ENCODE measurements around the gene TMEM131. TPM values are rescaled to one million over a fixed set of nuclear protein-coding genes. Genes with fewer than 3 reads are reported as not detected.

Gene TMEM131
- total and polyA plus RNA-seq, 2 of the 8 experiments (the other 6 are each of a cell fraction or from before 2014, with no cell fraction given): 9.7 to 22.9 TPM

GRCh38 chr2:97900806-97901205 is 94.9 kb downstream of the TMEM131 start:
- POLR2A ChIA-PET (ENCODE audit: partially characterized antibody): no interaction called here

More at GRCh38 chr2:97900806-97901205, 94.9 kb downstream of the TMEM131 start:
- no peak overlapping the region for H3K4ac ChIP-seq (replicated peaks; ENCODE audit: insufficient read length, low read depth, low read length)
- no peaks in the 10 kb centered on the region for H3K4me1 ChIP-seq (replicated peaks in 1 of 4; ENCODE audit: control insufficient read depth in 3 of 4, insufficient read depth in 4 of 4, low read length in 3 of 4)
- H3K18ac ChIP-seq (ENCODE audit: extremely low read depth, low read length): no peak overlapping the region
- no peak overlapping the region for H3K4me3 ChIP-seq (ENCODE audit: extremely low read depth in 1 of 4, insufficient read depth in 2 of 4, low read depth in 3 of 4, low read length in 4 of 4)
- H3K4me2 ChIP-seq (ENCODE audit: insufficient read depth in 1 of 2, low read depth in 2 of 2, low read length in 2 of 2): no peak overlapping the region
- no peak overlapping the region for H2BK120ac ChIP-seq (replicated peaks; ENCODE audit: low read depth, low read length)
- H3K23me2 ChIP-seq (ENCODE audit: low read depth, low read length): no peaks in the 10 kb centered on the region
- CTCF ChIA-PET (ENCODE audit: partially characterized antibody): interaction anchor here (0.6 kb wide), 1 partner anchor 17 kb away, joined by 3 read pairs; no protein-coding TSS in a partner anchor
- H4K5ac ChIP-seq (ENCODE audit: insufficient read length, low read depth, low read length): no peak overlapping the region
- no peak overlapping the region for H4K91ac ChIP-seq (replicated peaks; ENCODE audit: insufficient read length, low read length)
- no peak overlapping the region for H3K27ac ChIP-seq (ENCODE audit: low read depth, low read length)
- H3K36me3 ChIP-seq (ENCODE audit: control insufficient read depth in 2 of 4, insufficient read depth in 4 of 4, low read length in 3 of 4): no peaks in the 10 kb centered on the region
- no peak overlapping the region for H4K8ac ChIP-seq (ENCODE audit: extremely low read depth, insufficient read depth, low read length)
- FAIRE-seq (no peak), DNase-seq (ENCODE audit: low read depth in 1 of 2, low spot score in 2 of 2) (no peak)
- H3K79me2 ChIP-seq (ENCODE audit: control insufficient read depth in 1 of 2, insufficient read depth in 2 of 2, low read length in 2 of 2): no peaks in the 10 kb centered on the region
- 75% methylated on average over 2 of the region's 2 CpGs; no CpG with 5 or more reads in 1 of the 2 experiments for WGBS, 2 experiments (ENCODE audit: extremely low coverage in 1 of 2, insufficient coverage in 1 of 2, insufficient read length in 1 of 2, insufficient replicate concordance in 2 of 2, low coverage in 1 of 2, low lambda C conversion rate in 2 of 2, missing lambda C conversion rate in 1 of 2)
- no peak overlapping the region for H2BK20ac ChIP-seq (ENCODE audit: low read length)
- TF ChIP-seq MAX (IDR thresholded peaks at IDR 0.05) (no peak), SIN3A (conservative IDR thresholded peaks at IDR 0.05 in 1 of 2, IDR thresholded peaks at IDR 0.05 in 1 of 2; ENCODE audit: low read depth in 1 of 2, low read length in 2 of 2) (no peak), TAF7 (optimal IDR thresholded peaks at IDR 0.05; ENCODE audit: borderline replicate concordance, low read depth, low read length) (no peak), GTF2F1 (IDR thresholded peaks at IDR 0.05; ENCODE audit: borderline replicate concordance, low read depth, low read length) (no peak), POLR2AphosphoS5 (IDR thresholded peaks at IDR 0.05; ENCODE audit: low read depth, low read length) (no peak), SP2 (IDR thresholded peaks at IDR 0.05; ENCODE audit: low read length) (no peak), TCF12 (IDR thresholded peaks at IDR 0.05; ENCODE audit: low read depth, low read length) (no peak), JUN (IDR thresholded peaks at IDR 0.05; ENCODE audit: low read depth, low read length) (no peak), RFX5 (IDR thresholded peaks at IDR 0.05; ENCODE audit: borderline replicate concordance, low read depth, low read length) (no peak), MAFK (IDR thresholded peaks at IDR 0.05; ENCODE audit: low read depth, low read length) (no peak), CHD2 (IDR thresholded peaks at IDR 0.05; ENCODE audit: low read length) (no peak), YY1 (IDR thresholded peaks at IDR 0.05; ENCODE audit: low read depth, low read length) (no peak)
- no peak overlapping the region for H3K23ac ChIP-seq (ENCODE audit: insufficient read length)
- H3K27me3 ChIP-seq (replicated peaks in 1 of 4; ENCODE audit: control insufficient read depth in 3 of 4, extremely low read depth in 1 of 4, insufficient read depth in 3 of 4, low read length in 3 of 4): no peaks in the 10 kb centered on the region; a peak in 1 of 7 replicates
- H3K9me3 ChIP-seq (ENCODE audit: insufficient read depth in 2 of 2, low read depth in 1 of 2, low read length in 1 of 2): no peaks in the 10 kb centered on the region
- no peak overlapping the region for H3K14ac ChIP-seq (ENCODE audit: insufficient read length)
- no peaks in the 10 kb centered on the region for H3K79me1 ChIP-seq (ENCODE audit: low read depth, low read length)
- H3K9ac ChIP-seq (replicated peaks in 1 of 4; ENCODE audit: extremely low read depth in 1 of 4, low read depth in 3 of 4, low read length in 3 of 4): no peak overlapping the region
- no peak overlapping the region for H2AFZ ChIP-seq (ENCODE audit: low read length)
- no peaks in the 10 kb centered on the region for H4K20me1 ChIP-seq (replicated peaks in 1 of 2; ENCODE audit: control insufficient read depth in 1 of 2, insufficient read depth in 2 of 2, low read length in 2 of 2)
- H3K56ac ChIP-seq (replicated peaks; ENCODE audit: insufficient read length, low read depth, low read length): no peak overlapping the region
- H2AK5ac ChIP-seq (ENCODE audit: low read depth, low read length): no peak overlapping the region
- no peak overlapping the region for H2BK12ac ChIP-seq (ENCODE audit: low read depth, low read length)
- H2BK15ac ChIP-seq (ENCODE audit: low read length): no peak overlapping the region
- H2BK5ac ChIP-seq (ENCODE audit: low read depth, low read length): no peak overlapping the region

Measured in H1 (cell line).